Glutamatergic neuron (in vitro differentiated cells): ENCODE measurements around the gene PLEK. TPM values are rescaled to one million over a fixed set of nuclear protein-coding genes. Genes with fewer than 3 reads are reported as not detected.

Experiments
- DNase-seq: peaks from one replicate; pipeline ENCODE4 v3.0.0; 2022
- H3K27ac Mint-ChIP-seq: one replicate; pipeline ENCODE4 v1.8.0; 2020; ENCODE audit warnings: mild to moderate bottlenecking, mixed read lengths, inconsistent platforms; ENCODE audit not compliant: unreplicated experiment
- H3K27me3 Mint-ChIP-seq: one replicate; pipeline ENCODE4 v1.8.0; 2020; ENCODE audit warnings: mild to moderate bottlenecking, moderate library complexity, mixed read lengths, inconsistent platforms; ENCODE audit not compliant: unreplicated experiment
- H3K36me3 Mint-ChIP-seq: one replicate; pipeline ENCODE4 v1.8.0; 2020; ENCODE audit warnings: mild to moderate bottlenecking, mixed read lengths, inconsistent platforms; ENCODE audit not compliant: unreplicated experiment
- H3K4me1 Mint-ChIP-seq: one replicate; pipeline ENCODE4 v1.8.0; 2020; ENCODE audit warnings: mild to moderate bottlenecking, low read depth, mixed read lengths, inconsistent platforms; ENCODE audit not compliant: unreplicated experiment
- H3K4me3 Mint-ChIP-seq: one replicate; pipeline ENCODE4 v1.8.0; 2020; ENCODE audit warnings: mild to moderate bottlenecking, mixed read lengths, inconsistent platforms; ENCODE audit not compliant: unreplicated experiment
- H3K9me3 Mint-ChIP-seq: one replicate; pipeline ENCODE4 v1.8.0; 2020; ENCODE audit warnings: mild to moderate bottlenecking, moderate library complexity, mixed read lengths, inconsistent platforms; ENCODE audit not compliant: unreplicated experiment
- CTCF ChIP-seq: fragments of 200-600 bp; sonication (generic); IDR thresholded peaks from one replicate; pipeline ENCODE4 v1.5.0; 2021; ENCODE audit not compliant: partially characterized antibody, unreplicated experiment
- total RNA-seq: library from RNA; stranded (reverse); fragmentation: NEBNext Ultra II Directional; extraction: Animal tissue kit (Norgen Biotek cat#: 25700); gene quantifications from one replicate; pipeline ENCODE4 v1.2.1, GENCODE V29; 2021; ENCODE audit not compliant: unreplicated experiment

PLEK gene
- total RNA-seq, 1 donor from 2014 or later = not detected

- no peaks in the 10 kb centered on the region for H3K4me1 Mint-ChIP-seq
- no peak overlapping the region for H3K4me3 Mint-ChIP-seq
- H3K9me3 Mint-ChIP-seq = peaks cover 2% of the 10 kb centered on the region
- H3K36me3 Mint-ChIP-seq = no peaks in the 10 kb centered on the region
- no peak for TF ChIP-seq CTCF
- DNase-seq = no peak
- H3K27ac Mint-ChIP-seq = no peak overlapping the region
- peaks cover 1% of the 10 kb centered on the region for H3K27me3 Mint-ChIP-seq
These were observed 48.4 kb downstream of the PLEK start for GRCh38 chr2:68413466-68413865.

- peaks cover 2% of the 10 kb centered on the region for H3K9me3 Mint-ChIP-seq
- H3K27me3 Mint-ChIP-seq = peaks cover 1% of the 10 kb centered on the region
- H3K4me1 Mint-ChIP-seq = no peaks in the 10 kb centered on the region
- no peaks in the 10 kb centered on the region for H3K36me3 Mint-ChIP-seq
- H3K4me3 Mint-ChIP-seq = no peak overlapping the region
- DNase-seq = no peak
- no peak overlapping the region for H3K27ac Mint-ChIP-seq
- TF ChIP-seq CTCF = no peak
These were observed 49.4 kb downstream of the PLEK start for GRCh38 chr2:68414452-68414851.

- no peak for TF ChIP-seq CTCF
- Mint-ChIP-seq H3K4me3 (no peak overlapping the region), H3K9me3 (peaks cover 2% of the 10 kb centered on the region), H3K36me3 (no peaks in the 10 kb centered on the region), H3K27me3 (peaks cover 1% of the 10 kb centered on the region), H3K4me1 (no peaks in the 10 kb centered on the region), H3K27ac (no peak overlapping the region)
- no peak for DNase-seq
These were observed 49.8 kb downstream of the PLEK start for GRCh38 chr2:68414876-68415275.

- TF ChIP-seq CTCF = no peak
- peaks cover 2% of the 10 kb centered on the region for H3K9me3 Mint-ChIP-seq
- H3K4me3 Mint-ChIP-seq = no peak overlapping the region
- no peak for DNase-seq
- H3K27ac Mint-ChIP-seq = no peak overlapping the region
- no peaks in the 10 kb centered on the region for H3K36me3 Mint-ChIP-seq
- H3K4me1 Mint-ChIP-seq = no peaks in the 10 kb centered on the region
- H3K27me3 Mint-ChIP-seq = peaks cover 1% of the 10 kb centered on the region
These were observed 50.4 kb downstream of the PLEK start for GRCh38 chr2:68415521-68415920.

- no peaks in the 10 kb centered on the region for H3K4me1 Mint-ChIP-seq
- no peak for DNase-seq
- no peak overlapping the region for H3K27ac Mint-ChIP-seq
- no peak for TF ChIP-seq CTCF
- peaks cover 2% of the 10 kb centered on the region for H3K9me3 Mint-ChIP-seq
- H3K27me3 Mint-ChIP-seq = peaks cover 1% of the 10 kb centered on the region
- H3K4me3 Mint-ChIP-seq = no peak overlapping the region
- H3K36me3 Mint-ChIP-seq = no peaks in the 10 kb centered on the region
These were observed 51.1 kb downstream of the PLEK start for GRCh38 chr2:68416081-68416675.
